ENCODE results near the gene GPRASP3. TPM values are rescaled to one million over a fixed set of nuclear protein-coding genes. Genes with fewer than 3 reads are reported as not detected.

Gene GPRASP3
- total and polyA plus RNA-seq, 2 of the 4 experiments (the other 2 are of a cell fraction): 2.2 to 8.1 TPM

DNA sequence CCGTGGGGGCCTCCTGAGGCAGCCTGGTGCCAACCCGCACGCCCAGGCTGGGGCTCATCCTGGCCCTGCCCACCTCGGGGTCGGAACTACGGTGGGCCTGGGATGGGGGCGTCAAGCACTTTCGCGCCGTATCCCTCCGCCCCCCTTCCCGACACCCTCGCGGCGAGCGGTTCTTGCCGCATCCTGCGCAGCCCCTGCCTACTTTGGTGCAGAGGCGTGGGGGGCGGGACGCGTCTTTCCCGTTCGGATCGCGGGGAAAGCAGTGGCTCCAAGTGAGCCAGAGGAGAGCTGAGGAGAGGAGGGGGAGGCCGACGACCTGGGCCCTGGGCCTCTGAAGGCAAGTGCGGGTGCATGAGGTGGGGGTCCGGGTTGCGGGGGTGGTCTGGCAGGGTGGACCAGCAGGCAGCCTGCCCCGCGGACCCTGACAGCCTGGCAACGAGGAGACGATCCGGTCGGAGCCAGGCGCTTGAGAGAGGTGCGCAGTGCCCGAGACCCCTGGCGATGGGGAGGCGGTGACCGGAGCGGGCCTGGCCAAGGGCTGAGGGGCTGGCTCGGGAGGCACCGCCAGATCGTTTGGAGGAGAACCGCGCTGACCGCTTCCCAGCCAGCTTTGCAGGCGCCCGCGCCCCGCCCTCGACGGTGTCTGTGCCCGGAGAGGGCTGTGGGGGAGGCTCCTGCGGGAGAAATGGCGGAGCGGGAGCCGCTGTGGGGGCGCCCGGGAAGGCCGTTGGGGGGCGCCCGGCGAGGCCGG is 8.2 kb upstream of the GPRASP3 start, which contains the start of gene GPRASP2 (continued):
- TF ChIP-seq, protein P1, sequence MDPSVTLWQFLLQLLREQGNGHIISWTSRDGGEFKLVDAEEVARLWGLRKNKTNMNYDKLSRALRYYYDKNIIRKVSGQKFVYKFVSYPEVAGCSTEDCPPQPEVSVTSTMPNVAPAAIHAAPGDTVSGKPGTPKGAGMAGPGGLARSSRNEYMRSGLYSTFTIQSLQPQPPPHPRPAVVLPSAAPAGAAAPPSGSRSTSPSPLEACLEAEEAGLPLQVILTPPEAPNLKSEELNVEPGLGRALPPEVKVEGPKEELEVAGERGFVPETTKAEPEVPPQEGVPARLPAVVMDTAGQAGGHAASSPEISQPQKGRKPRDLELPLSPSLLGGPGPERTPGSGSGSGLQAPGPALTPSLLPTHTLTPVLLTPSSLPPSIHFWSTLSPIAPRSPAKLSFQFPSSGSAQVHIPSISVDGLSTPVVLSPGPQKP (IDR thresholded peaks at IDR 0.05; ENCODE audit: borderline replicate concordance, low read depth, low read length): no peak
- no peak for TF ChIP-seq RAD21 (IDR thresholded peaks at IDR 0.05; ENCODE audit: low read length)
